ENCODE data around the gene KMO. TPM values are rescaled to one million over a fixed set of nuclear protein-coding genes. Genes with fewer than 3 reads are reported as not detected.

The KMO gene
- total and polyA plus RNA-seq, 2 experiments from 2014 or later, result 0.05 TPM; not detected in 1

DNA sequence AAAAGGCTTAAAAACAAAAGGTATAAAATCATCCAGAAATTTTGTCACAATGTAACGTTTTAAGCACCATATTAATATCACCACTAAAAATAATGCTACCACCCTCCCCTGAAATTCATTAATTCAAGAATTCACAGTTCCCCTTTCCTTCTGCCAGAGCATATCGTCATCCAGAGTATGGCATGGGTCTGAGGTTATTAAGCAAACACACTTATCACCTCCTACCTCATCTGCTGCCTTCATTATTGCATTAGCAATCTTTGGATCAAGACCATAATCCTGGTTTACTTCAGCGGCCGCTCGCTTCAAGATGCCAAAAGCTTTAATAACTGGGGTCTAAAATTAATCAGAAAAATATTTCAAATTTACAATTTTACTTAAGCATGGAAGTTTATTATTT lies 18.8 kb upstream of the KMO start:
- no peaks in the 10 kb centered on the region for H3F3A ChIP-seq (replicated peaks; ENCODE audit: low read depth)
- no peak overlapping the region for H3K4me3 ChIP-seq
- peaks cover 6% of the 10 kb centered on the region for H3K4me1 ChIP-seq (ENCODE audit: insufficient read depth)
- H3K36me3 ChIP-seq (ENCODE audit: insufficient read depth), result peaks cover 30% of the 10 kb centered on the region
- DNase-seq (ENCODE audit: low spot score) (no peak), ATAC-seq (no peak)
- H2AFZ ChIP-seq, result no peak overlapping the region
- Mint-ChIP-seq H3K4me3 (no peak overlapping the region), H3K36me3 (ENCODE audit: low read depth) (peaks cover 41% of the 10 kb centered on the region; the same call in 2 of the 3 replicates), H3K27me3 (ENCODE audit: insufficient read depth, low read depth, poor library complexity) (no peaks in the 10 kb centered on the region), H3K27ac (no peak overlapping the region), H3K4me1 (peaks cover 6% of the 10 kb centered on the region; the same call in 2 of the 3 replicates), H3K9me3 (no peaks in the 10 kb centered on the region)
- H3K4me2 ChIP-seq, result no peak overlapping the region
- peaks cover 5% of the 10 kb centered on the region; the same call in 1 of the 2 replicates for H4K20me1 ChIP-seq (replicated peaks; ENCODE audit: insufficient read depth)
- H3K27ac ChIP-seq (ENCODE audit: low read depth), result no peak overlapping the region
- peaks cover 52% of the 10 kb centered on the region for H3K79me2 ChIP-seq (replicated peaks; ENCODE audit: insufficient read depth)
- H3K9me2 ChIP-seq (ENCODE audit: insufficient read depth), result no peaks in the 10 kb centered on the region
- H3K27me3 ChIP-seq (ENCODE audit: insufficient read depth), result no peaks in the 10 kb centered on the region
- TF ChIP-seq, protein P1, sequence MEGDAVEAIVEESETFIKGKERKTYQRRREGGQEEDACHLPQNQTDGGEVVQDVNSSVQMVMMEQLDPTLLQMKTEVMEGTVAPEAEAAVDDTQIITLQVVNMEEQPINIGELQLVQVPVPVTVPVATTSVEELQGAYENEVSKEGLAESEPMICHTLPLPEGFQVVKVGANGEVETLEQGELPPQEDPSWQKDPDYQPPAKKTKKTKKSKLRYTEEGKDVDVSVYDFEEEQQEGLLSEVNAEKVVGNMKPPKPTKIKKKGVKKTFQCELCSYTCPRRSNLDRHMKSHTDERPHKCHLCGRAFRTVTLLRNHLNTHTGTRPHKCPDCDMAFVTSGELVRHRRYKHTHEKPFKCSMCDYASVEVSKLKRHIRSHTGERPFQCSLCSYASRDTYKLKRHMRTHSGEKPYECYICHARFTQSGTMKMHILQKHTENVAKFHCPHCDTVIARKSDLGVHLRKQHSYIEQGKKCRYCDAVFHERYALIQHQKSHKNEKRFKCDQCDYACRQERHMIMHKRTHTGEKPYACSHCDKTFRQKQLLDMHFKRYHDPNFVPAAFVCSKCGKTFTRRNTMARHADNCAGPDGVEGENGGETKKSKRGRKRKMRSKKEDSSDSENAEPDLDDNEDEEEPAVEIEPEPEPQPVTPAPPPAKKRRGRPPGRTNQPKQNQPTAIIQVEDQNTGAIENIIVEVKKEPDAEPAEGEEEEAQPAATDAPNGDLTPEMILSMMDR (conservative IDR thresholded peaks at IDR 0.05; ENCODE audit: low read depth in 2 of 2), result no peak

DNA sequence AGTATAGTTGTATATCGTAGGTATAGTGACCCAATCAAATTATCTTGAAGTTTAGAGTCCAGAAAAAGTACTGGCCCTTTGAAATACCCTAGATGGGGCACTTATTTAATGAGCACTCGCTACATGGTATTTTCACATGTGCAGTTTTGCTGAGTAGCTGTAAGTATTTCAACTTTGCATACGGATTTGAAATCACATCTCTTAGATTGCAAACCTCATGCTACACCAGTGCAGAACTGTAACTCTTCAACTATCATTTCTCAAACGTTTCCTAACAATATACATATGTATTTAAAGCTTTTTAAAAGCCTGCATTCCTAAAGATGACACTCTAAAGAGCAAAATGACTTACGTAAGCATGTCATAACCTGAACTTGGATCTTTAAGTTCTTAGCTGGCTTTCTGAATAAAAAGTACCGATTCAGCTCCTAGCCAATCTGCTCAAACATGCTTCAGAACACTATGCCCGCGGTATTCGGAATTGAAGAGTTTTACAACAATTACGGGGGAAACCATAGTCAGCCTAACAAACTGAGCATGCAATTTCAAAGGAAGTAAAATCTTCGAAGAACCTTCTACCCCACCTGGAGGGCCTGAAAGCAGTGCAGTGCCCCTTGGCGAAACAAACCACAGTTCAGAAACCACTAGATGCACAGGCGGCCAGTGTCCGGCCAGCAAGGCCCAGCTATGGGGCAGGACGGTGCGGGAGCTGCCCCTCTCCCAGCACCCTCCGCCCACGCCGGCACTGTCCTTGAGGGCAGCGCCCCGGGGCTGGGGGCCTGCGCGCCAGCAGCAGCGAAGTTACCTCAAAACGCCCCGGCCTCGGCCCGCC lies 13.5 kb upstream of the KMO start:
- no peaks in the 10 kb centered on the region for H3K9me2 ChIP-seq (ENCODE audit: insufficient read depth)
- Mint-ChIP-seq H3K9me3 (no peaks in the 10 kb centered on the region), H3K36me3 (ENCODE audit: low read depth) (peaks cover 9% of the 10 kb centered on the region; the same call in 2 of the 3 replicates), H3K4me1 (peaks cover 6% of the 10 kb centered on the region; the same call in 2 of the 3 replicates), H3K27ac (peak overlapping the region; percentile 16; the same call in 1 of the 2 replicates), H3K4me3 (peak overlapping the region; percentile 93; the same call in 2 of the 3 replicates), H3K27me3 (ENCODE audit: insufficient read depth, low read depth, poor library complexity) (no peaks in the 10 kb centered on the region)
- no peak; the same call in 2 of the 3 replicates for ATAC-seq
- DNase-seq (ENCODE audit: low spot score), result no peak
- no peaks in the 10 kb centered on the region for H3F3A ChIP-seq (replicated peaks; ENCODE audit: low read depth)
- H3K27me3 ChIP-seq (ENCODE audit: insufficient read depth), result no peaks in the 10 kb centered on the region
- H3K27ac ChIP-seq (ENCODE audit: low read depth), result no peak overlapping the region
- peaks cover 6% of the 10 kb centered on the region for H3K4me1 ChIP-seq (ENCODE audit: insufficient read depth)
- H2AFZ ChIP-seq, result peak overlapping the region; percentile 67; the same call in 1 of the 2 replicates
- 0 out of 2 replicates have a peak, but pooled peaks cover 5% of the 10 kb centered on the region for H4K20me1 ChIP-seq (replicated peaks; ENCODE audit: insufficient read depth)
- peaks cover 51% of the 10 kb centered on the region for H3K79me2 ChIP-seq (replicated peaks; ENCODE audit: insufficient read depth)
- H3K4me3 ChIP-seq, result peak overlapping the region; percentile 64
- TF ChIP-seq NANOG (IDR thresholded peaks at IDR 0.05; ENCODE audit: borderline replicate concordance), result no peak
- TF ChIP-seq JUNB (IDR thresholded peaks at IDR 0.05; ENCODE audit: unreplicated experiment), result no peak
- TF ChIP-seq, protein P1 (conservative IDR thresholded peaks at IDR 0.05; ENCODE audit: low read depth in 2 of 2), result no peak
- TF ChIP-seq ZNF114 (CRISPR knock-in tag; IDR thresholded peaks at IDR 0.05), result no peak
- no peak for TF ChIP-seq STAT1 (IDR thresholded peaks at IDR 0.05; ENCODE audit: unreplicated experiment)
- no peak for TF ChIP-seq EZH2phosphoT487 (IDR thresholded peaks at IDR 0.05; ENCODE audit: unreplicated experiment)
- TF ChIP-seq, protein P2, sequence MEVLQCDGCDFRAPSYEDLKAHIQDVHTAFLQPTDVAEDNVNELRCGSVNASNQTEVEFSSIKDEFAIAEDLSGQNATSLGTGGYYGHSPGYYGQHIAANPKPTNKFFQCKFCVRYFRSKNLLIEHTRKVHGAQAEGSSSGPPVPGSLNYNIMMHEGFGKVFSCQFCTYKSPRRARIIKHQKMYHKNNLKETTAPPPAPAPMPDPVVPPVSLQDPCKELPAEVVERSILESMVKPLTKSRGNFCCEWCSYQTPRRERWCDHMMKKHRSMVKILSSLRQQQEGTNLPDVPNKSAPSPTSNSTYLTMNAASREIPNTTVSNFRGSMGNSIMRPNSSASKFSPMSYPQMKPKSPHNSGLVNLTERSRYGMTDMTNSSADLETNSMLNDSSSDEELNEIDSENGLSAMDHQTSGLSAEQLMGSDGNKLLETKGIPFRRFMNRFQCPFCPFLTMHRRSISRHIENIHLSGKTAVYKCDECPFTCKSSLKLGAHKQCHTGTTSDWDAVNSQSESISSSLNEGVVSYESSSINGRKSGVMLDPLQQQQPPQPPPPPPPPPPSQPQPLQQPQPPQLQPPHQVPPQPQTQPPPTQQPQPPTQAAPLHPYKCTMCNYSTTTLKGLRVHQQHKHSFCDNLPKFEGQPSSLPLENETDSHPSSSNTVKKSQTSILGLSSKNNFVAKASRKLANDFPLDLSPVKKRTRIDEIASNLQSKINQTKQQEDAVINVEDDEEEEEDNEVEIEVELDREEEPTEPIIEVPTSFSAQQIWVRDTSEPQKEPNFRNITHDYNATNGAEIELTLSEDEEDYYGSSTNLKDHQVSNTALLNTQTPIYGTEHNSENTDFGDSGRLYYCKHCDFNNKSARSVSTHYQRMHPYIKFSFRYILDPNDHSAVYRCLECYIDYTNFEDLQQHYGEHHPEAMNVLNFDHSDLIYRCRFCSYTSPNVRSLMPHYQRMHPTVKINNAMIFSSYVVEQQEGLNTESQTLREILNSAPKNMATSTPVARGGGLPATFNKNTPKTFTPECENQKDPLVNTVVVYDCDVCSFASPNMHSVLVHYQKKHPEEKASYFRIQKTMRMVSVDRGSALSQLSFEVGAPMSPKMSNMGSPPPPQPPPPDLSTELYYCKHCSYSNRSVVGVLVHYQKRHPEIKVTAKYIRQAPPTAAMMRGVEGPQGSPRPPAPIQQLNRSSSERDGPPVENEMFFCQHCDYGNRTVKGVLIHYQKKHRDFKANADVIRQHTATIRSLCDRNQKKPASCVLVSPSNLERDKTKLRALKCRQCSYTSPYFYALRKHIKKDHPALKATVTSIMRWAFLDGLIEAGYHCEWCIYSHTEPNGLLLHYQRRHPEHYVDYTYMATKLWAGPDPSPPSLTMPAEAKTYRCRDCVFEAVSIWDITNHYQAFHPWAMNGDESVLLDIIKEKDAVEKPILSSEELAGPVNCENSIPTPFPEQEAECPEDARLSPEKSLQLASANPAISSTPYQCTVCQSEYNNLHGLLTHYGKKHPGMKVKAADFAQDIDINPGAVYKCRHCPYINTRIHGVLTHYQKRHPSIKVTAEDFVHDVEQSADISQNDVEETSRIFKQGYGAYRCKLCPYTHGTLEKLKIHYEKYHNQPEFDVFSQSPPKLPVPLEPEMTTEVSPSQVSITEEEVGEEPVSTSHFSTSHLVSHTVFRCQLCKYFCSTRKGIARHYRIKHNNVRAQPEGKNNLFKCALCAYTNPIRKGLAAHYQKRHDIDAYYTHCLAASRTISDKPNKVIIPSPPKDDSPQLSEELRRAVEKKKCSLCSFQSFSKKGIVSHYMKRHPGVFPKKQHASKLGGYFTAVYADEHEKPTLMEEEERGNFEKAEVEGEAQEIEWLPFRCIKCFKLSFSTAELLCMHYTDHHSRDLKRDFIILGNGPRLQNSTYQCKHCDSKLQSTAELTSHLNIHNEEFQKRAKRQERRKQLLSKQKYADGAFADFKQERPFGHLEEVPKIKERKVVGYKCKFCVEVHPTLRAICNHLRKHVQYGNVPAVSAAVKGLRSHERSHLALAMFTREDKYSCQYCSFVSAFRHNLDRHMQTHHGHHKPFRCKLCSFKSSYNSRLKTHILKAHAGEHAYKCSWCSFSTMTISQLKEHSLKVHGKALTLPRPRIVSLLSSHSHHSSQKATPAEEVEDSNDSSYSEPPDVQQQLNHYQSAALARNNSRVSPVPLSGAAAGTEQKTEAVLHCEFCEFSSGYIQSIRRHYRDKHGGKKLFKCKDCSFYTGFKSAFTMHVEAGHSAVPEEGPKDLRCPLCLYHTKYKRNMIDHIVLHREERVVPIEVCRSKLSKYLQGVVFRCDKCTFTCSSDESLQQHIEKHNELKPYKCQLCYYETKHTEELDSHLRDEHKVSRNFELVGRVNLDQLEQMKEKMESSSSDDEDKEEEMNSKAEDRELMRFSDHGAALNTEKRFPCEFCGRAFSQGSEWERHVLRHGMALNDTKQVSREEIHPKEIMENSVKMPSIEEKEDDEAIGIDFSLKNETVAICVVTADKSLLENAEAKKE (CRISPR knock-in tag; IDR thresholded peaks at IDR 0.05), result no peak
- no peaks in the 10 kb centered on the region for H3K36me3 ChIP-seq (ENCODE audit: insufficient read depth)
- H3K4me2 ChIP-seq, result peak overlapping the region; percentile 85

Data from GM23338 (cell line).